Upper lobe of left lung (tissue), 6 donors: Measurements from ENCODE around the gene FBXW7. TPM values are rescaled to one million over a fixed set of nuclear protein-coding genes. Genes with fewer than 3 reads are reported as not detected.

Experiments
- ATAC-seq, 2 donors: fragments of 200-7000 bp; cut with Tn5 transposase; one replicate each; pipeline ENCODE4 v1.9.1; 2022; ENCODE audit warnings: mild to moderate bottlenecking in 2 of 2, moderate library complexity in 2 of 2; ENCODE audit not compliant: low FRiP score in 2 of 2
- DNase-seq, 2 donors: peaks; one replicate each; pipeline ENCODE4 v3.0.0-alpha.2; 2019 to 2020
- H3K27ac ChIP-seq, 4 donors: fragments of 200-600 bp; sonication (generic); one replicate each; pipeline ENCODE4 v1.5.1; 2016 to 2019
- H3K27me3 ChIP-seq, 4 donors: fragments of 200-600 bp; sonication (generic); one replicate each; pipeline ENCODE4 v1.5.1; 2017 to 2019
- H3K36me3 ChIP-seq, 4 donors: fragments of 200-600 bp; sonication (generic); one replicate each; pipeline ENCODE4 v1.5.1; 2016 to 2019
- H3K4me1 ChIP-seq, 4 donors: fragments of 200-600 bp; sonication (generic); one replicate each; pipeline ENCODE4 v1.5.1; 2018 to 2019
- H3K4me3 ChIP-seq, 4 donors: fragments of 200-600 bp; sonication (generic); one replicate each; pipeline ENCODE4 v1.5.1; 2017 to 2019; ENCODE audit warnings: mild to moderate bottlenecking in 2 of 4, moderate library complexity in 1 of 4
- H3K9me3 ChIP-seq, 4 donors: fragments of 200-600 bp; sonication (generic); one replicate each; pipeline ENCODE4 v1.5.1; 2018 to 2019
- EP300 ChIP-seq, 4 donors: sonication (generic); formaldehyde crosslinking; IDR thresholded peaks; one replicate each; pipeline ENCODE4 v1.5.1; 2017; ENCODE audit warnings: antibody characterized with exemption in 4 of 4, control low read depth in 2 of 4
- POLR2A ChIP-seq, 4 donors: fragments of 450-650 bp; IDR thresholded peaks; one replicate each; pipeline ENCODE4 v1.5.1; 2016 to 2017; ENCODE audit warnings: antibody characterized with exemption in 4 of 4, mild to moderate bottlenecking in 2 of 4
- POLR2AphosphoS5 ChIP-seq, 2 donors: sonication (generic); formaldehyde crosslinking; IDR thresholded peaks; one replicate each; pipeline ENCODE4 v1.5.1; 2017; ENCODE audit warnings: antibody characterized with exemption in 2 of 2
- WGBS, 2 donors: methylation state at CpG; one replicate each; pipeline ENCODE4 v1.1.5; 2017 to 2018; 5-methylcytosine and 5-hydroxymethylcytosine counted together
- total RNA-seq, 6 donors: library from RNA; depleted of rRNA in 4 of 6; stranded (reverse); fragments of >200 nt in 4 of 6; gene quantifications; one replicate each; pipeline versions ENCODE4 v1.1.0 to v1.2.1, GENCODE V29; 2016 to 2021
- TF ChIP-seq, protein P1 (sequence below), 6 experiments: fragments of 450-650 bp in 4 of 6; fragments of 200-600 bp in 2 of 6; sonication (generic) in 2 of 6; IDR thresholded peaks; one replicate each; pipeline ENCODE4 v1.5.1; 2016 to 2019; ENCODE audit warnings: antibody characterized with exemption in 6 of 6
- donor health status: DM: no; HTN: no; CAD: no; lungs with moderate emphysema.
- donor health status: DM: no; HTN: yes; CAD: no; lungs with severe emphysema.

The FBXW7 gene
- total RNA-seq, 6 donors from 2014 or later = 36.5 to 116 (median 52.5) TPM

DNA sequence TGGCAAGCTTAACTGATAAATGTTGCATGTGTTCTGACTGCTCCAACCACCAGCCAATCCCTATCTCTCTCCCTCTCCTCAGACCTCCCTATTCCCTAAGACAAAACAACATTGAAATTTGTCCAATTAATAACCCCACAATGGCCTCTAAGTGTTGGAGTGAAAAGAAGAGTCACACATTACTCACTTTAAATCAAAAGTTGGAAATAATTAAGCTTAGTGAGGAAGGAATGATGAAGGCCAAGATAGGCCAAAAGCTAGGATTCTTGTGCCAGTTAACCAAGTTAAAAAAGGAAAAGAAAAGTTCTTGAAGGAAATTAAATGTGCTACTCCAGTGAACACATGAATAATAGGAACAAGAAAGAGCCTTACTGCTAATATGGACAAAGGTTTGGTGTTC lies 55.6 kb downstream of the FBXW7 start:
- no peaks in the 10 kb centered on the region for H3K9me3 ChIP-seq
- no peak for ATAC-seq
- peaks cover 4 to 18% (median 10%) of the 10 kb centered on the region in 4 donors for H3K4me1 ChIP-seq
- no peak for DNase-seq
- TF ChIP-seq POLR2A (IDR thresholded peaks at IDR 0.05) (no peak), POLR2AphosphoS5 (IDR thresholded peaks at IDR 0.05) (no peak)
- TF ChIP-seq, protein P1, sequence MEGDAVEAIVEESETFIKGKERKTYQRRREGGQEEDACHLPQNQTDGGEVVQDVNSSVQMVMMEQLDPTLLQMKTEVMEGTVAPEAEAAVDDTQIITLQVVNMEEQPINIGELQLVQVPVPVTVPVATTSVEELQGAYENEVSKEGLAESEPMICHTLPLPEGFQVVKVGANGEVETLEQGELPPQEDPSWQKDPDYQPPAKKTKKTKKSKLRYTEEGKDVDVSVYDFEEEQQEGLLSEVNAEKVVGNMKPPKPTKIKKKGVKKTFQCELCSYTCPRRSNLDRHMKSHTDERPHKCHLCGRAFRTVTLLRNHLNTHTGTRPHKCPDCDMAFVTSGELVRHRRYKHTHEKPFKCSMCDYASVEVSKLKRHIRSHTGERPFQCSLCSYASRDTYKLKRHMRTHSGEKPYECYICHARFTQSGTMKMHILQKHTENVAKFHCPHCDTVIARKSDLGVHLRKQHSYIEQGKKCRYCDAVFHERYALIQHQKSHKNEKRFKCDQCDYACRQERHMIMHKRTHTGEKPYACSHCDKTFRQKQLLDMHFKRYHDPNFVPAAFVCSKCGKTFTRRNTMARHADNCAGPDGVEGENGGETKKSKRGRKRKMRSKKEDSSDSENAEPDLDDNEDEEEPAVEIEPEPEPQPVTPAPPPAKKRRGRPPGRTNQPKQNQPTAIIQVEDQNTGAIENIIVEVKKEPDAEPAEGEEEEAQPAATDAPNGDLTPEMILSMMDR (IDR thresholded peaks at IDR 0.05) = no peak
- H3K27me3 ChIP-seq = no peaks in the 10 kb centered on the region
- H3K4me3 ChIP-seq = no peak overlapping the region
- peak overlapping the region in 1 of 4 donors; percentile 20 for H3K27ac ChIP-seq
- no peaks in the 10 kb centered on the region for H3K36me3 ChIP-seq

DNA sequence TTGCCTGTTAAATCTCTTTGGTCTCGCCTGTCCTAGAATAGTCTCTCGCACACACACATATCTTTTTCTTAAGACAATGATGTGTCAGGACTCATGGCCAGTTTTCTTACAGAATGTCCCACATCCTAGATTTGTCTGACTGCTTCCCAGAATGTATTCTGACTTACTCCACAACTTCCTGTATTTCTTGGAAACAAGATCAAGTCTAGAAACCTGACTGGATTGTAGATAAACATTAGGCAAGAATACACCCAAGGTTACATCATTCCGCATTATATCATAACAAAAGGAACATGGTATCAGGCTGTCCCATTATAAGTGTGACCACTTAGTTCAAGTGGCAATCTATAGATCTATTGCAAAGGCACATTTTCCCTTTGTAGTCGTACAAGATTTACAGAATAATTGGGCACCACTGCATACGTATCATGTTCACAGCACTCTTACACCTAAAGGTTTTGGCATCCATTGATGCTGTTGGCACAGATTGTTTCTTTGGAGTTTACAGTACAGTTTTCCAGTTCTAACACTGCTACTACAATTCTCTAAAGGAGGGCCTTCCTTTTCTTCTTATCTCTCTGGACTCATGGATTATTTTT lies 56.4 kb downstream of the FBXW7 start:
- H3K36me3 ChIP-seq = no peaks in the 10 kb centered on the region
- H3K27me3 ChIP-seq = no peaks in the 10 kb centered on the region
- no peak for TF ChIP-seq POLR2A (IDR thresholded peaks at IDR 0.05)
- peak in 3 of 4 donors; percentile 18 to 86 (median 66) for TF ChIP-seq EP300 (IDR thresholded peaks at IDR 0.05)
- no peak for DNase-seq
- peak overlapping the region in 1 of 4 donors; percentile 58 for H3K27ac ChIP-seq
- peaks cover 4 to 18% (median 10%) of the 10 kb centered on the region in 4 donors for H3K4me1 ChIP-seq
- 70 to 74% methylated on average over 5 of the region's 5 CpGs for WGBS, 2 donors
- peak in 1 of 2 donors; percentile 85 for ATAC-seq
- H3K4me3 ChIP-seq = no peak overlapping the region
- no peaks in the 10 kb centered on the region for H3K9me3 ChIP-seq

DNA sequence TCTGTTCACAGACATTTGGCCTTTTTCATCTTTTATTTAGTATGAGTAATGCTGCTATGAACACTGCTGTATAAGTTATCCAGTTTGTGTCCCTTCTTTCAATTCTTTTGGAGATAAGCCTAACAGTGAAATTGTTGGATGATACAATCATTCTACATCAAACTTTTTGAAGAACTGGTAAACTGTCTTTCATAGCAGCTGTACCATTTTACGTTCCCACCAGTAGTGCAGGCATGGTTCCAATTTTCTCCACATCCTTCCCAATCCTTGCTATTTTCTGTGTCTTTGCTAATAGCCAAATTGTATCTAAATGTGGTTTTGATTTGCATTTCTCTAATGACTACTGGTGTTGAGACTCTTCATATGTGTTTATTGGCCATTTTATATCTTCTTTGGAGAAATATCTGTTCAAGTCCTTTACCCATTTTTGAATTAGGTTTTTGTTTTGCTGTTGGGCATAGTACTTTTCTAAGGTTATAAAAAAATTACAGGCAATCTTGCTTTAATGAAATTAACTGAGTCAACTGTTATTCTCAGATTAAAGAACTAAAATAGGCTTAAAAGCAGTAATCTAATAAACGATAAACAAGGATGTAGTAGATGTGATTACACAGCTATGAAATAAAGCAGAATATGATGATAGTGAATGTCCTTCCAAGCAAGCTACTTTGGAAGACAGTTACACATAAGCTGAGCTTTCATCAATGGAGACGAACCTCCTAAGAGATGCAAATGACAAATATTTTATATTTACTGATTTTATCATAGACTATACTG lies 57.2 kb downstream of the FBXW7 start:
- DNase-seq = no peak
- Histone ChIP-seq H3K27me3 (no peaks in the 10 kb centered on the region), H3K4me3 (no peak overlapping the region), H3K4me1 (peaks cover 4 to 18% (median 10%) of the 10 kb centered on the region in 4 donors), H3K27ac (peak overlapping the region in 1 of 4 donors; percentile 58), H3K36me3 (no peaks in the 10 kb centered on the region), H3K9me3 (no peaks in the 10 kb centered on the region)
- TF ChIP-seq, protein P1 (IDR thresholded peaks at IDR 0.05) = no peak
- TF ChIP-seq POLR2AphosphoS5 (IDR thresholded peaks at IDR 0.05) = no peak
- no peak for TF ChIP-seq POLR2A (IDR thresholded peaks at IDR 0.05)
- no peak for TF ChIP-seq EP300 (IDR thresholded peaks at IDR 0.05)
- ATAC-seq = no peak
- WGBS, 2 donors = 87 to 94% methylated on average over 3 of the region's 3 CpGs

DNA sequence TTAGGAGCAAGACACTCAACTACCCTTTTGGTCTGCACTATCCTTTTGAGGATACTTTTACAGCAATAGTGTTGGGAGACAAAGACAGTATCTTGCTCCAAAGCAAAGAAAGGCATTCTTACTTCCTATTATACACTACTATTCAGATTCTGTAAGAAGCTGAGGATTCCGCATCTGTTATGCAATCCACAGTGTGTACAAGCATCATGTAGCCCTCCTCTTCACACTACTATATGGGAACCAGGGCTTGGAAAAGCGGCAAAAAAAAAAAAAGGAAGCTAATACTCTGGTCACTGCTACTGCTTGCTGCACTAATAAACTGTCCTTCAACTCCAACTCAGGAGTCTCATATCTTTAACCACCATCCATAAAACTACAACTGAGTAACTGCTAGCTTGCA lies 59.1 kb downstream of the FBXW7 start:
- 73 to 75% methylated on average over 2 of the region's 2 CpGs for WGBS, 2 donors
- ATAC-seq (peak; percentile 34 to 69), DNase-seq (no peak)
- H3K4me1 ChIP-seq = peaks cover 4 to 18% (median 10%) of the 10 kb centered on the region in 4 donors
- no peaks in the 10 kb centered on the region for H3K36me3 ChIP-seq
- H3K27ac ChIP-seq = no peak overlapping the region
- H3K4me3 ChIP-seq = no peak overlapping the region
- no peak for TF ChIP-seq POLR2AphosphoS5 (IDR thresholded peaks at IDR 0.05)
- no peak for TF ChIP-seq EP300 (IDR thresholded peaks at IDR 0.05)
- TF ChIP-seq POLR2A (IDR thresholded peaks at IDR 0.05) = no peak
- TF ChIP-seq, protein P1 (IDR thresholded peaks at IDR 0.05) = no peak
- no peaks in the 10 kb centered on the region for H3K27me3 ChIP-seq
- no peaks in the 10 kb centered on the region for H3K9me3 ChIP-seq

DNA sequence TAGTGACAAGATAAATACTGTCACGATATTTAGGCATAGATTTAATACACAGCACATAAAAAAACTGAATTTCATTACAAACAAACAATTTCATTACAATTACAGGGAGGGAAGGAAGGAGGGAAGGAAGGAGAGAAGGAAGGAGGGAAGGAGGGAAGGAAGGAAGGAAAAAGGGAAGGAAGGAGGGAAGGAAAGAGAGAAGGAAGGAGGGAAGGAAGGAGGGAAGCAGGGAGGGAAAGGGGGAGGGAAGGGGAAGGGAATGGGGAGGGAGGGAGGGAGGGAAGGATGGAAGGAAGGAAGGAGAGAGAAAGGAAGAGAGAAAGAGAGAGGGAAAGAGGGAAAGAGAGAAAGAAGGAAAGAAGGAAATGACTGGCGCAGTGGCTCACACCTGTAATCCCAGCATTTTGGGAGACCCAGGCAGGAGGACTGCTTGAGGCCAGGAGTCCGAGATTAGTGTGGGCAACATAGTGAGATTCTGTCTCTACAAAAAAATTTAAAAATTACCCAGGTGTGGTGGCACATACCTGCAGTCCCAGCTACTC lies 64.6 kb downstream of the FBXW7 start:
- peaks cover 0 to 4% (median 2%) of the 10 kb centered on the region in 4 donors for H3K4me1 ChIP-seq
- H3K27ac ChIP-seq = no peak overlapping the region
- no peak for TF ChIP-seq EP300 (IDR thresholded peaks at IDR 0.05)
- no peak for TF ChIP-seq POLR2AphosphoS5 (IDR thresholded peaks at IDR 0.05)
- TF ChIP-seq, protein P1 (IDR thresholded peaks at IDR 0.05) = no peak
- no peak for TF ChIP-seq POLR2A (IDR thresholded peaks at IDR 0.05)
- no peaks in the 10 kb centered on the region for H3K9me3 ChIP-seq
- DNase-seq = no peak
- H3K4me3 ChIP-seq = no peak overlapping the region
- WGBS, 2 donors = 92 to 93% methylated on average over 3 of the region's 3 CpGs
- ATAC-seq = no peak
- no peaks in the 10 kb centered on the region for H3K27me3 ChIP-seq
- H3K36me3 ChIP-seq = no peaks in the 10 kb centered on the region
